H1 (cell line): ENCODE results near the gene ZNF618. TPM values are rescaled to one million over a fixed set of nuclear protein-coding genes. Genes with fewer than 3 reads are reported as not detected.

Experiments used
- ATF2 ChIP-seq: IDR thresholded peaks from 2 replicates; pipeline ENCODE4 v1.6.1; 2012; ENCODE audit warnings: low read length, inconsistent platforms
- EP300 ChIP-seq, 2 experiments: IDR thresholded peaks; 1 replicate in 1 of 2; 2 replicates in 1 of 2; pipeline ENCODE4 v1.6.1; 2011 to 2012; ENCODE audit warnings: low read depth in 2 of 2, low read length in 2 of 2, mild to moderate bottlenecking in 2 of 2, borderline replicate concordance in 1 of 2, inconsistent platforms in 1 of 2, moderate library complexity in 1 of 2
- GABPA ChIP-seq: IDR thresholded peaks from 2 replicates; pipeline ENCODE4 v1.6.1; 2011; ENCODE audit warnings: mild to moderate bottlenecking, low read length, moderate library complexity, borderline replicate concordance; ENCODE audit not compliant: insufficient read depth
- JUND ChIP-seq: IDR thresholded peaks from 2 replicates; pipeline ENCODE4 v1.6.1; 2011; ENCODE audit warnings: mild to moderate bottlenecking, improper control_type of control experiment, low read length
- SUZ12 ChIP-seq: fragments of 200-600 bp; sonication (generic); IDR thresholded peaks from 2 replicates; pipeline ENCODE4 v1.6.1; 2012; ENCODE audit warnings: mild to moderate bottlenecking, inconsistent platforms, low read length, moderate library complexity, mixed read lengths
- TBP ChIP-seq: IDR thresholded peaks from 2 replicates; pipeline ENCODE4 v1.6.1; 2011; ENCODE audit warnings: low read depth, low read length, improper control_type of control experiment
- TCF12 ChIP-seq: IDR thresholded peaks from 2 replicates; pipeline ENCODE4 v1.6.1; 2011; ENCODE audit warnings: low read depth, mild to moderate bottlenecking, low read length
- ZNF274 ChIP-seq: IDR thresholded peaks from 2 replicates; pipeline ENCODE4 v1.7.0; 2012; ENCODE audit warnings: low read length, borderline replicate concordance; ENCODE audit errors: extremely low read depth
- polyA plus RNA-seq, 7 experiments: library from polyadenylated mRNA; depleted of rRNA in 3 of 7; stranded (reverse) in 5 of 7; unstranded in 2 of 7; fragments of >200 nt in 5 of 7; fragments of 200-250 nt in 2 of 7; gene quantifications; 1 replicate in 5 of 7; 2 replicates in 1 of 7; 4 replicates in 1 of 7; pipeline versions ENCODE4 v1.2.1 to v1.2.3, GENCODE V29; 2011 to 2013; ENCODE audit warnings: missing spikeins in 2 of 7, mixed read lengths in 2 of 7
- total RNA-seq: library from RNA; stranded (reverse); fragmentation: NEBNext Ultra II Directional; extraction: Animal tissue kit (Norgen Biotek cat#: 25700); gene quantifications from 2 replicates; pipeline ENCODE4 v1.2.1, GENCODE V29; 2021

ZNF618 gene
- total and polyA plus RNA-seq, 2 of the 8 experiments (the other 6 are each of a cell fraction or from before 2014, with no cell fraction given): 9.6 to 28.5 TPM

GRCh38 chr9:113854310-113854709 lies 21.8 kb upstream of the ZNF618 start (continued):
- TF ChIP-seq ATF2 (no peak), SUZ12 (no peak), ZNF274 (no peak), TCF12 (no peak), TBP (no peak), EP300 (IDR thresholded peaks at IDR 0.05; ENCODE audit: borderline replicate concordance in 1 of 2, low read depth in 2 of 2, low read length in 2 of 2) (no peak), JUND (no peak), GABPA (no peak)
